Heart right ventricle (tissue), 16 donors: ENCODE data around the gene CRMP1. TPM values are rescaled to one million over a fixed set of nuclear protein-coding genes. Genes with fewer than 3 reads are reported as not detected.

Experiments
- ATAC-seq, 8 donors: fragments of 200-7000 bp; cut with Tn5 transposase; one replicate each; pipeline ENCODE4 v1.9.1; 2020; ENCODE audit warnings: mild to moderate bottlenecking in 8 of 8, moderate library complexity in 8 of 8, moderate number of reproducible peaks in 1 of 8
- DNase-seq, 2 donors: peaks; one replicate each; pipeline ENCODE4 v3.0.0-alpha.2; 2020
- H3K27ac ChIP-seq, 10 donors: fragments of 200-600 bp; sonication (generic) in 2 of 10; one replicate each; pipeline versions ENCODE4 v1.5.0 to v1.8.0; 2020 to 2022; ENCODE audit warnings: mild to moderate bottlenecking in 3 of 10
- H3K27me3 ChIP-seq, 7 donors: fragments of 200-600 bp; one replicate each; pipeline ENCODE4 v1.8.0; 2021 to 2022; ENCODE audit warnings: mild to moderate bottlenecking in 2 of 7
- H3K36me3 ChIP-seq, 9 donors: fragments of 200-600 bp; sonication (generic) in 1 of 9; one replicate each; pipeline versions ENCODE4 v1.5.0 to v1.8.0; 2020 to 2022; ENCODE audit warnings: mild to moderate bottlenecking in 2 of 9
- H3K4me1 ChIP-seq, 9 donors: fragments of 200-600 bp; sonication (generic) in 1 of 9; one replicate each; pipeline versions ENCODE4 v1.5.0 to v1.8.0; 2020 to 2022; ENCODE audit warnings: mild to moderate bottlenecking in 4 of 9
- H3K4me3 ChIP-seq, 10 donors: fragments of 200-600 bp; sonication (generic) in 2 of 10; one replicate each; pipeline versions ENCODE4 v1.5.0 to v1.8.0; 2020 to 2022; ENCODE audit warnings: mild to moderate bottlenecking in 7 of 10, moderate library complexity in 2 of 10
- H3K9me3 ChIP-seq, 11 donors: fragments of 200-600 bp in 10 of 11; sonication (generic) in 2 of 11; one replicate each; pipeline versions ENCODE4 v1.5.0 to v1.8.0; 2013 to 2022; ENCODE audit warnings: mild to moderate bottlenecking in 2 of 11, control low read depth in 1 of 11, moderate library complexity in 1 of 11
- WGBS, 2 donors: extraction: QIAGEN DNeasy Blood & Tissue Kit; methylation state at CpG; one replicate each; pipeline ENCODE4 v1.1.7; 2013; ENCODE audit warnings: inconsistent platforms in 1 of 2; 5-methylcytosine and 5-hydroxymethylcytosine counted together
- intact Hi-C, 10 donors: fragments of 100-400 bp; cut with DNase I; formaldehyde crosslinking; loops; one replicate each; pipeline versions ENCODE4 v1.11.1 to v1.14.2; 2022
- polyA plus RNA-seq, 2 donors: library from polyadenylated mRNA; stranded (reverse); fragments of 200-250 nt; gene quantifications; one replicate each; pipeline ENCODE4 v1.2.3, GENCODE V29; 2013
- total RNA-seq, 10 donors: library from RNA; stranded (reverse); fragmentation: NEBNext Ultra II Directional in 3 of 10; extraction: Animal tissue kit (Norgen Biotek cat#: 25700) in 3 of 10; gene quantifications; one replicate each; pipeline versions ENCODE4 v1.2.1 to v1.2.4, GENCODE V29; 2021 to 2023
- TF ChIP-seq, protein P1 (sequence below), 9 donors: fragments of 200-600 bp; sonication (generic) in 2 of 9; IDR thresholded peaks; one replicate each; pipeline versions ENCODE4 v1.5.0 to v1.8.0; 2021 to 2022; ENCODE audit warnings: antibody characterized with exemption in 9 of 9, mild to moderate bottlenecking in 5 of 9, moderate library complexity in 1 of 9
- donor health status: Arrhythmogenic right ventricular cardiomyopathy.
- donor health status: ischemic (EF 13 %, LVEDD 7.1; RV severe dilation, severe dysfunction).
- donor health status: healthy with polysubstance abuse.
- donor health status: DM: no; HTN: yes; CAD: no.
- donor health status: DM: no; HTN: no; CAD: no.
- donor health status: ischemic (EF 25% LVEDD 6.9; RV normal size, moderate dysfunction).
- donor health status: ischemic (EF 25% LVEDD 5.7; RV mildly dilated, moderate dysfunction).
- donor health status: healthy.
- donor health status: DM: yes; HTN: yes; CAD: no.
- donor health status: Ischemic cardiomyopathy.
- donor health status: ischemic (EF 35%, LVEDD 5.7; RV mildly dilated, moderate dysfunction).
- donor health status: nonischemic (EF 11% LVEDD 7.7; RV severe dilation, severe dysfunction).
- donor health status: DM: yes; HTN: yes; CAD: no.
- donor health status: PGD.
- donor health status: ischemic (EF 29% LVEDD 5.4; RV normal size, mild dysfunction).
- donor health status: nonischemic (EF 23%, LVEDD 6.1; RV moderate dilation, normal function).

The CRMP1 gene
- total and polyA plus RNA-seq, 12 donors = 0.40 to 2.3 (median 0.95) TPM

DNA sequence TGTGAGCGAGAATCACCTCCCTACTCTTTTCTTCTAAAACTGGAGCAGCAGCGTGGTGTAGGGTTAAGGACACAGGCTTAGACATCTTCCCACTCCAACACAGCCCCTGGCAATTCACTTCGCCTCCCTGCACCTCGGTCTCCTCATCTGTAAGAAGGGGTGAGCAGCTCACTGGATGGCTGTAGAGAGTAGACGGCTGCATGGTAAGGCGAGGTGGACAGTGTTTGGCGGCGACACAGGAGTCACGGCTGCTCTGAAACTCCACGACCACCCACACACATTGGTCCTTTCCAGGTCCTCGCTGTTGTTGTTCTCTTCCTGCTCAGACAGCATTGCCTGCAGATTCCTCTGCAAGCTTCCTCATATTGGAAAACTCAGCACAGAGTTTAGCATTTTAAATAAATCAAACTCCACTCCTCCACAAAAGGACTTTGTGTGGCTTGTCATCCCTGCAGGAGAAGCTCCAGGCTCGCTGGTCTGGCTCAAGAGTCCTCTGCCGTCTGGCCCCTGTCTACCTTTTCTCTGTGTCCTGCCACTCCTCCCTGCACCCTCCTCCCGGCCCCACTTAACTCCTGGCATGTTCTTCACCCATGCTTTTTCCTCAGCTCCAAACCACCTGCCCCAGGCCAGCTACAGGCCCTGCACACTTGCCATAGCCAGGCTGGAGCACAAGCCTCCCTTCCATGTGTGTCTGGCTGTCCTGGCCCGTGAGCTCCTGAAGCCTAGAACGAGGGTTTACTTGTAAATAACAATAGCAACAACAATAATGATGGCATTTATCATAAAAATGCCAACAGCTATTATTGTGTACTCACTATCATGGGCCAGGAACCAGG, 41.3 kb upstream of the CRMP1 start:
- TF ChIP-seq, protein P1, sequence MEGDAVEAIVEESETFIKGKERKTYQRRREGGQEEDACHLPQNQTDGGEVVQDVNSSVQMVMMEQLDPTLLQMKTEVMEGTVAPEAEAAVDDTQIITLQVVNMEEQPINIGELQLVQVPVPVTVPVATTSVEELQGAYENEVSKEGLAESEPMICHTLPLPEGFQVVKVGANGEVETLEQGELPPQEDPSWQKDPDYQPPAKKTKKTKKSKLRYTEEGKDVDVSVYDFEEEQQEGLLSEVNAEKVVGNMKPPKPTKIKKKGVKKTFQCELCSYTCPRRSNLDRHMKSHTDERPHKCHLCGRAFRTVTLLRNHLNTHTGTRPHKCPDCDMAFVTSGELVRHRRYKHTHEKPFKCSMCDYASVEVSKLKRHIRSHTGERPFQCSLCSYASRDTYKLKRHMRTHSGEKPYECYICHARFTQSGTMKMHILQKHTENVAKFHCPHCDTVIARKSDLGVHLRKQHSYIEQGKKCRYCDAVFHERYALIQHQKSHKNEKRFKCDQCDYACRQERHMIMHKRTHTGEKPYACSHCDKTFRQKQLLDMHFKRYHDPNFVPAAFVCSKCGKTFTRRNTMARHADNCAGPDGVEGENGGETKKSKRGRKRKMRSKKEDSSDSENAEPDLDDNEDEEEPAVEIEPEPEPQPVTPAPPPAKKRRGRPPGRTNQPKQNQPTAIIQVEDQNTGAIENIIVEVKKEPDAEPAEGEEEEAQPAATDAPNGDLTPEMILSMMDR (IDR thresholded peaks at IDR 0.05) = no peak
- WGBS, 2 donors = 64 to 76% methylated on average over 16 of the region's 16 CpGs
- Histone ChIP-seq H3K36me3 (no peaks in the 10 kb centered on the region), H3K9me3 (no peaks in the 10 kb centered on the region), H3K4me3 (no peak overlapping the region), H3K4me1 (no peaks in the 10 kb centered on the region), H3K27me3 (peaks cover 0 to 64% (median 49%) of the 10 kb centered on the region in 7 donors), H3K27ac (no peak overlapping the region)
- DNase-seq (no peak), ATAC-seq (no peak)
- intact Hi-C loops = no loop called here

DNA sequence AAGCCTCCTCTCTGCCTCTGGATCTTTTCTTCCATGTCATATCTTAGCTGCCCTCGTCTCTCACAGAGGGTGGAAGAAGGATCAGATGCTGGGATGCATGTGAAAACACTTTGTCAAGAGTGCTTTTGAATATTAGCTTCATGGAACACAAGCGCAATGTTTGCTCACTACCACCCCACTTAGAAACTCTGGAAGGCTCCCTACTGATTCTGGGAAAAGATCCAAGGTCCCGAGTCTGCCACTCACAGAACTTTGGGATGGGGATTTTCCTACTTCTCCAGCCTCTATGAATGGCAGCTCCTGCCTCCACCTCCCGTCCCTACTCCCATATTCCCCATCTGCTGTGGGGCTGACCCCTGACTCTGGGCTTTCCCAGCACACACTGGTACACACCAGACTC, 40.2 kb upstream of the CRMP1 start:
- DNase-seq = no peak
- H3K27me3 ChIP-seq = peaks cover 0 to 67% (median 52%) of the 10 kb centered on the region in 7 donors
- TF ChIP-seq, protein P1 (IDR thresholded peaks at IDR 0.05) = no peak

DNA sequence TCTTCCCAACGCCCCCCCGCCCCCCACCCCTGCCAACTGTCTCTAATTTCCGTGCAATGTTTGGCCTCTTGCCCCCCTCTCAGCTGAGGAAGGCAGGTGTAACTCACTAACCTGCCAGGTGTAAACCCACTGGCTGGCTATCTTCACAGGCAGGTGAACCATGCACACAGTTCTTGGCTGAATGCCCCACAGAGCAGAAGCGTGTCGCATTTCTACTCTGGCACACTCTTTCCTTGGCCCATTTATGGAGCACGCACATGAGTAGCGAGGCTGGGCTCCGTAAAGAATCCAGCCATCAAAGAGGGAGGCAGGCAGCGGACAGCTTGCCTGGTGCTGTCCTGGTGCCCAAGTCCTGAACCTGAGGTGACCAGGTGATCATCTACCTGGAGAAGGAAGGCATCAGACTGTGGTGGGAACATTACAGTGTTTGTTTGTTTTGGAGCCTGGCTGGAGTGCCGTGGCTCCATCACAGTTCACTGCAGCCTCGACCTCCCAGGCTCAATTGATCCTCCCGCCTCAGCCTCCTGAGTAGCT, 39.2 kb upstream of the CRMP1 start:
- Histone ChIP-seq H3K36me3 (no peaks in the 10 kb centered on the region), H3K27ac (no peak overlapping the region), H3K4me3 (no peak overlapping the region), H3K9me3 (no peaks in the 10 kb centered on the region), H3K27me3 (peaks cover 0 to 69% (median 56%) of the 10 kb centered on the region in 7 donors), H3K4me1 (no peaks in the 10 kb centered on the region)
- ATAC-seq = no peak
- WGBS, 2 donors = 71 to 73% methylated on average over 12 of the region's 12 CpGs
- DNase-seq = no peak
- TF ChIP-seq, protein P1 (IDR thresholded peaks at IDR 0.05) = no peak
- intact Hi-C loops = no loop called here

More for the DNA sequence above, 40.2 kb upstream of the CRMP1 start:
- 32 to 58% methylated on average over 4 of the region's 4 CpGs for WGBS, 2 donors
- no peak for ATAC-seq
- H3K36me3 ChIP-seq = no peaks in the 10 kb centered on the region
- no peaks in the 10 kb centered on the region for H3K9me3 ChIP-seq
- no peak overlapping the region for H3K27ac ChIP-seq
- H3K4me3 ChIP-seq = no peak overlapping the region
- no peaks in the 10 kb centered on the region for H3K4me1 ChIP-seq
- intact Hi-C loops = no loop called here

DNA sequence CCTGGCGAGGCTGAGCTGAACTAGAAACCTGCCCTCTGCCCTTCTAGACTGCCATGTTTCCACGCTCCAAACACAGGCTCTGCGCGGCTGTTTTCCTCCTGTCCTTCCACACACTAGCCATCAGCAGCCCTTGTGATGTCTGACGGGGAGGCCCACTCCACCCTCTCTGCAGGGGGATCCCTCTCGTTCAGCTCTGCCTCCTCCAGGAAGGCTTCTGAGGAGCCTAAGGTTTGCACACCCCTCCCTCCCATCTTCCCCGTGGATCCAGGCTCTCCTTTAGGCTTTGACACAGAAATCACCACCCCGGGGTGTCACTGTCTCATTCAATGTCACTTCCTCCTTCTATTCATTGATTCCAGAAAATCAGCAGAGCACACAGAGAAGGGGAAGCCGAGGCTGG, 38.6 kb upstream of the CRMP1 start:
- ATAC-seq (no peak), DNase-seq (no peak)
- 52 to 57% methylated on average over 9 of the region's 9 CpGs for WGBS, 2 donors
- intact Hi-C loops = no loop called here
- H3K9me3 ChIP-seq = no peaks in the 10 kb centered on the region
- H3K27ac ChIP-seq = no peak overlapping the region
- TF ChIP-seq, protein P1 (IDR thresholded peaks at IDR 0.05) = no peak
- no peaks in the 10 kb centered on the region for H3K36me3 ChIP-seq
- no peak overlapping the region for H3K4me3 ChIP-seq
- no peaks in the 10 kb centered on the region for H3K4me1 ChIP-seq
- H3K27me3 ChIP-seq = peaks cover 0 to 75% (median 56%) of the 10 kb centered on the region in 7 donors
